SKM-1 treated with dmso at 0.1 percent for 144 hours (cell line): ENCODE results near the gene HPX.
A peak's percentile ranks its signal among the peaks of the same experiment; 100 is the strongest.

ENCODE experiments used
- DNase-seq: peaks from one replicate; lab custom pipeline; 2025; ENCODE audit not compliant: unreplicated experiment; lab: John Stamatoyannopoulos, UW

Gene HPX, protein sequence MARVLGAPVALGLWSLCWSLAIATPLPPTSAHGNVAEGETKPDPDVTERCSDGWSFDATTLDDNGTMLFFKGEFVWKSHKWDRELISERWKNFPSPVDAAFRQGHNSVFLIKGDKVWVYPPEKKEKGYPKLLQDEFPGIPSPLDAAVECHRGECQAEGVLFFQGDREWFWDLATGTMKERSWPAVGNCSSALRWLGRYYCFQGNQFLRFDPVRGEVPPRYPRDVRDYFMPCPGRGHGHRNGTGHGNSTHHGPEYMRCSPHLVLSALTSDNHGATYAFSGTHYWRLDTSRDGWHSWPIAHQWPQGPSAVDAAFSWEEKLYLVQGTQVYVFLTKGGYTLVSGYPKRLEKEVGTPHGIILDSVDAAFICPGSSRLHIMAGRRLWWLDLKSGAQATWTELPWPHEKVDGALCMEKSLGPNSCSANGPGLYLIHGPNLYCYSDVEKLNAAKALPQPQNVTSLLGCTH

GRCh38 chr11:6440906-6441358 lies at the start of gene HPX:
HPX (minus strand) TSS chr11:6440987; CDS start chr11:6440963, 24 bp downstream.
- DNase-seq: no peak

DNA sequence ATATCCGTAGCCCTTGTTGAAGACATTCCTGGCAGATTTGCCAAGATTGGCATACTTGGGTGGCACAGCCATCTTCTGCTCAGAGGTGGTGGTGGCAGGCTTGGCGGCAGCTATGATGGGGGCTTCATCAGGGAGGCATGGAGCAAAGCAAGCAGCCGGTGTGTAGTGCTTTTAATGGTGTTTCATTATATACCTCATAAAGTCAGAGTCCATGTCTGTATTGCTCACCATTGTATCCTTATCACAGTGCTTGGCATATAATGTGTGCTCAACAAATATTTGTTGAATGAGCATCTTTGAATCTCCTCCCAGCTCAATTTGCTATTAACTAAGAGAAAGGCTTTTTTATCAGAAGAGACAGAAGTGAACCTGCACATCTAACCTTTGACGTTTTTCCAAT lies 48.5 kb upstream of the HPX start:
- DNase-seq: no peak

GRCh38 chr11:6488821-6489220 lies 48.0 kb upstream of the HPX start:
- DNase-seq: no peak

DNA sequence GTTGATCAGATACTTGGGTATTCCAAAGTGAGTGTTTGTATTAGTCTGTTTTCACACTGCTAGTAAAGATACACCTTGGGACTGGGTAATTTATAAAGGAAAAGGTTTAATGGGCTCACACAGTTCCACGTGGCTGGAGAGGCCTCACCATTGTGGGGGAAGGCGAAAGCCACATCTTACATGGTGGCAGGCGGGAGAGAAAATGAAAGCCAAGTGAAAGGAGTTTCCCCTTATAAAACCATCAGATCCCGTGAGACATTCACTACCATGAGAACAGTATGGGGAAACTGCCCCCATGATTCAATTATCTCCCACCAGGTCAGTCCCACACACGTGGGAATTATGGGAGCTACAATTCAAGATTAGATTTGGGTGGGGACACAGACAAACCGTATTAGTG lies 47.6 kb upstream of the HPX start:
- no peak for DNase-seq

DNA sequence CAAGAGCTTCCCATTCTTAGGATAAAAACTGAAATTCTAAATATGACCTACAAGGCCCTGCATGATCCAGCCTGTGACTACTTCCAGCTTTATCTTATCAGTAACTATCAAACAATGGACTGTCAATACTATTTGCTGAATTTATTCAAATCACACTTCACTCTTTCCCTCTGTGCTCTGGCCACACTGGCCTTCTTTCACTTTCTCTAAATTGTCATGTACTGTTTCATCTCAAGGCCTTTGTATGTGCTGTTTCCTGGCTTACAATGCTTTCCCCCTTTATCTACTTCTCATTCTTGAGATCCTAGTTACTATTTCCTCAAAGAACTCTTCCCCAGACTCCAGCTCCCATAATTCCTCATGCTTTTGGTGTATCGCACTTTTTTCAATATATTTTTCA lies 46.2 kb upstream of the HPX start:
- no peak for DNase-seq

- no peak for DNase-seq
Measured at GRCh38 chr11:6486256-6486655, 45.5 kb upstream of the HPX start.

DNA sequence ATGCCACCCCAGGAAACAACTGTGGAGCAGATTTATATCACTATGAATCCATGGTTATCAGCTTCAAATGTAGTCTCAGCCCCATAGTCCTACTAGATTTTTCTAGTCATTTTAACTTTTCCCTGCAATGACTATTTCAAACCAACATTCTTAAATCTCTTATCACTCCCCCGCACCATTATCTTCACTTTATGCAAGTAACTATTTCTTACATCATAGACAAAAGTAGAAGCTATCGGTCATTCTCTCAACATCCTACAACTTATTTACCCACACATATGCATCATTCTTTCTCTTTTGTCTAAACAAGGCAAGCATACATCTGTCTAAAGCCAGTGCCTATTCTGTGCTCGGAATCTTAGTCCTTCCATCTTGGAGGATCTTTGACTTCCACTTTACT lies 44.9 kb upstream of the HPX start:
- no peak for DNase-seq

DNA sequence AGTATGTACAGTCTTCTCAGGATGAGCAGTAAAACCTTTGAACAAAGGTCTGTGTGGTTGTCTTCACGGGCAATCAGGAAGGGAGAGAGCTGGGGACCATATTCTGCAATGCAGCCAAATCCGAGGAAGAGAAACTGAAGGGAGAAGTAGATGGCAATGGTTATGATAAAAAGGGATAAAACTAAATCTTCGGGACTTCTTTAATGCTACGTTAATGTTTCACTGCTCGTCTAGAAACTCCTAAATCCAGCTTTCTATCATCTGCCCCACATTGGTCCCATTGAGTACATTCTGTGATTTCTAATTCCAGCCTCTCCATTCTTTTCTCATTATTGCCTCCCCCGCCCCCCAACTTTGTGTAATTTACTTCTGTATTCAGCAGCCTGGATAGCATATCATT lies 42.2 kb upstream of the HPX start:
- DNase-seq: no peak

GRCh38 chr11:6482441-6482840 lies 41.7 kb upstream of the HPX start:
- DNase-seq: no peak

GRCh38 chr11:6481924-6482275 lies 41.1 kb upstream of the HPX start:
- no peak for DNase-seq

DNA sequence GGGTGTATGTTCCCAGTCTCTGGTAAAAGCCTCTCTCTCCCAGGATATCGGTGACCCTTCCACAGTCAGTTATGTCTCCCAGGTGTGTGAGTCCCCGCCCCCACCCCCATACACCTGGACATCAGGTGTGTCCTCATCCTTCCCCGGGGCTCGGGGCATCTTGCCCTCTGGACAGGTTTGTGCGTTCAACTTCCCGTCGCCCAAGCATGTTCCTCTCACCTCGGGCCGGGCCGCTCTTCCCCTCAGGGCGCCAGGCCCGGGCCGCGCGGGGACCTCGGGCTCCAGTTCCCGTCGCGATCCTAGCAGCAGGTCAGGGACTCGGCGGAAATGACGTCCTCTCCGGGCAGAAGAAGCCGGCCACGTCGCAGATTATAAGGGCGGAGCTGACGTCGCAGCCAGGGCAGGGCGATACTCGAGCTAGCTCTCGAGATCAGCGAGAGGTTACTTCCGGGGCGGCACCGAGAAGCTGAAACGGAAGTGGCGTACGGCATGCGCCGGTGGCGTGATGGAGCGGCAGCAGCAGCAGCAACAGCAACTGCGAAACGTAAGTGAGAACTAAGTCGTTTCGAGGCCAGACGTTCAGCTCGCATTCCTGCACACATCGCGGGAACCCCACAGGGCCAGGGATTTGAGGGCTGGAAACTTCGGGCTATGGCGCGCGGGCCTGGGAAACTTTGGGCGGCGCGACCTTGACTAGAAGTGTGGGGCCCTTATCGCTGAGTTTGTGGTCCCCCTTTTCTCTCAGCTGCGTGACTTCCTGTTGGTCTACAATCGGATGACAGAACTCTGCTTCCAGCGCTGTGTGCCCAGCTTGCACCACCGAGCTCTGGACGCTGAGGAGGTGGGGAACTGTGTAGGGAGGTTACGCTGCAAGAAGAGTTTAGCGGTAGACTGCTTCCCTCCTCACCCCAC lies 40.5 kb upstream of the HPX start, which contains the start of the genes ARFIP2 and TIMM10B:
Gene ARFIP2, minus strand, starts transcription at position 320 of the 912 bp plus-strand sequence. CDS start 910 bp downstream, outside the sequence.
Gene TIMM10B, plus strand, starts transcription at position 490 of the 912 bp plus-strand sequence. Its CDS starts 16 bp downstream, at position 506.
- peak; percentile 99 for DNase-seq

DNA sequence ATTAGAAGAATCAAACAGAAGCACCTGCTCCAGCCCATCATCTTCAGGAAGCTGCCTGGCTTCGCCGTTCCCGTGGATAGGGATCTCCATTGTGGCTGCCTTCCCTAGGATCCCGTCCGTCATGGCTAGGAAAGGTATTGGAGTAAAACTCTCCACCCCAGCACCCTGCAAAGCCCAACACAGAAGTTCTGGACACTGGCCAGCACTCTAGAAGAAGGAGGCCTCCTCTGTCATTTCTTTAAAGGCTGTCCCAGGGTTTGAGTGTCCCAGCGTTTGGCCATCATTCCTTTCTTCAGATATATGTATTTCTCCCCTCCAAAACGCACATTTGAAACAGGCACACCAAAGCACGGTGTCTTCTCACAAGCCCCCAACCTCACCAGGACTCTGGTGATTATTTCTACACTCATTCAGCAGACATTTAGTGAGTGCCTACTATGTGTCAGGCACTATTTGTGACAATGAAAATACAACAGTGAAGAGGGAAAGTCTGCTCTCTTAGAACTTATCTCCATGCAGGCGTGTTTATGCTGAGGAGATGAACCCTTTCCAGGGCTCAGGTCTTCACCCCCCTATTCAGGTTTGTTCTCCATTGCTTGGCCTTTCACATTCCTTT lies 39.6 kb upstream of the HPX start:
- no peak for DNase-seq

- no peak for DNase-seq
Measured at GRCh38 chr11:6476571-6476970, 35.8 kb upstream of the HPX start.

DNA sequence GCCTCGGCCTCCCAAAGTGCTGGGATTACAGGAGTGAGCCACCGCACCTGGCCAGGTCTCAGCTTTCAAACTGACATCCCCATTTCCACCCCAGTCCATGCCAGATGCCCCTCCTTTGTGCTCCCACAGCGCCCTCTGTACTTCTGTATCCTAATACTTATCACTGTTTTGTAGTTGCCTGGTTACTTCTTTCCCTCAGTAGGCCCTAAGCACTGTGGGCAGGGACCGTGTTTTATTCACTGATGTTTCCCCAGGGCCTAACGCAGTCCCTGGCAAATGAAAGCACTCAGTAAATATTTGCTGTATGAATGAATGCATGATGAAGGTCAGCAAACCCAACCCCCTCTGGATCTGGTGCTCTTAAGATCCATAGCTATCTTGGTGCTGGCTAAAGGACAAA lies 35.1 kb upstream of the HPX start:
- DNase-seq: peak; percentile 4

DNA sequence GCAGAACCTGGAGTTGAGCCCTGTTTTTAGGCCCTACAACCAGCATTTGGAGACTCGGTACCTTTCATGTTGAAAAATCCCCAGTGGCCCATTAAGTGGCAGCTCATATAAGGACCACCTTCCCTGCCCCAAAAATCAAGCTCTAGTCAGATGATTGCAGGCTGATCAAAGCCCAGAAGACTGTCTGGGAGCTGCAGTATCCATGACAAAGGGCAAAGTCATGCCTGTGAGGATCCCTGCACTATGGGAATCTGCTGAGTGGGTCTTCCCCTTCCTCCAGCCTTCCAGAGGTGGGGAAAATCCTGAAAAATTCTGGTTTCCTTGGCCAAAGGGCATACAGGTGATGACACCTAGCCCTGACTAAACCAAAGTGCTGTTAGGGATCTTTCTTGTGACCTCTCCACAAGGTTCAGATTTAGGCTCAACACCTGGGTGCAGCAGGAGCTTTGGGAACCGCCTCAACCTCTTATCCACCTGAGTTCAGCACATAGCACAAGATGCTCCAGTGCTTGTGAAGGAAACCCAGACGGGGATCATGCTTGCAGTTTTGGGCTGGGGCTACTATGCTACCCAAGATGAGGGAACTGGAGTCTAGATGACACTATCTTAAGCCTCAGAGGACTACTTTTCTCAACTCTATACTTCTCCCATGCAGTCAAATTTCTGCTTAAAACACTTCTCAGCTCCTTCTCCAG lies 34.2 kb upstream of the HPX start:
- no peak for DNase-seq

- no peak for DNase-seq
Measured at GRCh38 chr11:6474413-6474792, 33.6 kb upstream of the HPX start.

DNA sequence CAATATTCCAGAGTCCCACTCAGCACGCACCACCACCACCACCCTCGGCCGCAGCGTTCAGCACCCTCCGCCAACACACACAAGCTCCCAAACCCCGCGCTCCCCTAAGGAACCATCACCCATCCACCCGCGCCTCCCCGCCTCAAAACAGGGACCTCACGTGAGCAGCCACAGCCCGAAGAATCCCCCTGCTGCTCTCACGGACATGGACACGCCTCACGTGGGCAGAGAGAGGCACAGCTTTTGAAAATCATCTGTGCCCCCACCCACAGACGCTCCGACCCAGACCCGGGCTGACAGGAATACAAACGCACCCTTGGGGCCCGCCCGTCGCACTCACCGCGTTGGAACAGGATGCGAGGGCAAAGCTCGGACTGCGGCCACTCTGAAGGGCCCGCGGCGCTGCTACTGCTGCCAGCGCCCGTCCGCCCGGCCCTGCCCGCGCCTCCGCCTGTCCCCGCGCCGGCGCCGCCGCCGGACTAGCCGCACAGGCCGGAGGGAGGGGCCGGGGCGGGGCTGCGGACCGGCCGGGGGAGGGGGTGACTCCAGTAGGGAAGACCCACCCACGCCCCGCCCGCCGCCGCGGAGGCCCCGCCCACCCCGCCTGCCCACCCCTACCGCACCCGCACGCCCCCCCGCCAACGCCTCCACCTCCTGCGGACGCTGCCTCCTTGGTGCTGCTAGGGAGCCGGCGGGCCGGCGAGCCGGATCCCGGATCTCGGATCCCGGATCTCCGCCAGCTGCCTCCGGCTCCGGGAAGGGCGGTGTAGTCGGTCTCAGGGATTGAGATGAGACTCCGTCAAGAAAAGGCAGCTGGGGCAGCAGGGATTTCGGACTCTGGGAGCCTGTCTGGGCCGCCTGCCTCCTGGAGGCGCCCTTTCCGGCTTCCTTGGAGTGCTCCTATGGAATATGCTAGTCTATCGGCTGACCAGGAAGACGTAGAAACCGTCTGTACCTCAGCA lies 32.9 kb upstream of the HPX start, which contains the start of gene TRIM3:
Gene TRIM3, minus strand, starts transcription at position 491 of the 962 bp plus-strand sequence. CDS start 8,246 bp downstream, outside the sequence.
- peak; percentile 29 for DNase-seq

DNA sequence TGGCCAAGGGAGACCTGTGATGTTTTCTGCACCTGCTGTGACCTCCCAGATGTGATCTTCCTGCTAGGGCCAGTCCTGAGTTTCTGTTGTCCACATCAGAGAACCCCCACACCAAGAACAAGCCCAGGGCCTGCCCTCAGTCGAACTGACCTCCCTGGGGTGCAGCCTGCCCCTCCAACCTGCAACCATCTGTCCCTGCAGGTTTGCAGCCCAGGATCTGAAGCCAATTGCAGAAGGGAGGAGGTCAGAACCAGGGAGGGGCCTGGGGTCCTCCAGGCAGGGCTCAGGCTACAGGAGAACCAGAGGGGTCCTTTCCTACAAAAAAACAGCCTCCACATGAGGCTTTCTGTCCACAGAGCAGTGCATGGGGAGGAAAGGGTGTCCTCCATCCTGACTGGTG lies 32.1 kb upstream of the HPX start:
- no peak for DNase-seq

GRCh38 chr11:6469599-6469998 lies 28.8 kb upstream of the HPX start:
- DNase-seq: no peak
